AG04449 (cell line): ENCODE measurements around the gene LRMDA.

Source experiments
- CTCF ChIA-PET: fragments of 350-600 bp; formaldehyde crosslinking; extraction: SDS; loops from one replicate; lab custom pipeline; 2021; ENCODE audit warnings: antibody characterized with exemption; lab: Yijun Ruan, JAX
- POLR2A ChIA-PET: fragments of 400-600, 350-600 bp; formaldehyde crosslinking; extraction: SDS; loops from one replicate; lab custom pipeline; 2020; ENCODE audit warnings: antibody characterized with exemption, inconsistent platforms; lab: Yijun Ruan, JAX
- DNase-seq: peaks from one replicate; pipeline ENCODE4 v3.0.0-alpha.2; 2010; ENCODE audit warnings: low read depth, low spot score
- H3K4me3 ChIP-seq: 2 replicates; pipeline ENCODE4 v1.5.1; 2011; ENCODE audit warnings: low read depth, mild to moderate bottlenecking, control low read depth, low read length
- CTCF ChIP-seq: IDR thresholded peaks from one replicate; pipeline ENCODE4 v1.5.1; 2011; ENCODE audit warnings: mild to moderate bottlenecking, moderate library complexity, low read length, control low read depth, inconsistent platforms; ENCODE audit not compliant: insufficient read depth; ENCODE audit errors: missing control alignments

The LRMDA gene

GRCh38 chr10:75654772-75655171 is 223.3 kb downstream of the LRMDA start:
- H3K4me3 ChIP-seq = no peak overlapping the region
- ChIA-PET POLR2A (no interaction called here), CTCF (no interaction called here)
- no peak for DNase-seq
- TF ChIP-seq CTCF = no peak

- ChIA-PET POLR2A (no interaction called here), CTCF (no interaction called here)
- DNase-seq = no peak
- no peak overlapping the region for H3K4me3 ChIP-seq
- TF ChIP-seq CTCF = no peak
Observed at GRCh38 chr10:75655791-75656451, 224.5 kb downstream of the LRMDA start.

GRCh38 chr10:75657351-75657750 is 225.9 kb downstream of the LRMDA start:
- ChIA-PET POLR2A (no interaction called here), CTCF (no interaction called here)
- H3K4me3 ChIP-seq = no peak overlapping the region
- DNase-seq = no peak
- TF ChIP-seq CTCF = no peak

GRCh38 chr10:75658036-75658435 is 226.6 kb downstream of the LRMDA start:
- TF ChIP-seq CTCF = no peak
- H3K4me3 ChIP-seq = no peak overlapping the region
- CTCF ChIA-PET = no interaction called here
- POLR2A ChIA-PET = no interaction called here
- no peak for DNase-seq

- no peak overlapping the region for H3K4me3 ChIP-seq
- CTCF ChIA-PET = no interaction called here
Observed at GRCh38 chr10:75658496-75658895, 227.1 kb downstream of the LRMDA start.

GRCh38 chr10:75658915-75659314 is 227.5 kb downstream of the LRMDA start:
- no peak for TF ChIP-seq CTCF
- no peak overlapping the region for H3K4me3 ChIP-seq

More at GRCh38 chr10:75658496-75658895, 227.1 kb downstream of the LRMDA start:
- POLR2A ChIA-PET = no interaction called here
- DNase-seq = no peak
- no peak for TF ChIP-seq CTCF

More at GRCh38 chr10:75658915-75659314, 227.5 kb downstream of the LRMDA start:
- ChIA-PET CTCF (no interaction called here), POLR2A (no interaction called here)
- no peak for DNase-seq
